ENCODE measurements around the gene DDX59.

DDX59 gene

DNA sequence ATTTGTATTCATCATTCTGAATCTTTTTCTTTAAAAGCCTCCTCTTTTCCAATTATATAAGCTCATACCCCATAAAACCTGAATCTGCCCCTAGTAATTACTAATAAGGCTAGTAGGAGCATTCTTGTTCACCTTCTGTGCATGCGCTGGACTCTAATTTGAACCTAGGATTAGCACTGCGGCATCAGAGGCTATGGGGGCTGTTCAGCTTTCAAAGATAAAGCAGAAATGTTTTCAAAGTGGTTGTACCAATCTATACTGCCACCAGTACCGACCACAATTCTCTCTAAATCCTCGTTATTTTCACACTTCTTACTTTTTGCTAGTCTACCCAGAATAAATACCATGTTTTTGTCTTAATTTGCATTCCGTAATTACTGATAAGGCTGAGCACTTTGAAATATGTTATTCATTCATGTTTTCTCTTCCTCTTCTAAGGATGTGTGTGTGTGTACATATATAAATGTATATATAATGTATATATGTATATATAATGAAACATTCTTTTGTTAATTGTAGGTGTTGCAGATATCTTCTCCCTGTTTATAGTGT is 1.6 kb upstream of the DDX59 start:
- in situ Hi-C loops (cut with HindIII; ENCODE audit: low sequenced_read_pairs), result no loop called here

DNA sequence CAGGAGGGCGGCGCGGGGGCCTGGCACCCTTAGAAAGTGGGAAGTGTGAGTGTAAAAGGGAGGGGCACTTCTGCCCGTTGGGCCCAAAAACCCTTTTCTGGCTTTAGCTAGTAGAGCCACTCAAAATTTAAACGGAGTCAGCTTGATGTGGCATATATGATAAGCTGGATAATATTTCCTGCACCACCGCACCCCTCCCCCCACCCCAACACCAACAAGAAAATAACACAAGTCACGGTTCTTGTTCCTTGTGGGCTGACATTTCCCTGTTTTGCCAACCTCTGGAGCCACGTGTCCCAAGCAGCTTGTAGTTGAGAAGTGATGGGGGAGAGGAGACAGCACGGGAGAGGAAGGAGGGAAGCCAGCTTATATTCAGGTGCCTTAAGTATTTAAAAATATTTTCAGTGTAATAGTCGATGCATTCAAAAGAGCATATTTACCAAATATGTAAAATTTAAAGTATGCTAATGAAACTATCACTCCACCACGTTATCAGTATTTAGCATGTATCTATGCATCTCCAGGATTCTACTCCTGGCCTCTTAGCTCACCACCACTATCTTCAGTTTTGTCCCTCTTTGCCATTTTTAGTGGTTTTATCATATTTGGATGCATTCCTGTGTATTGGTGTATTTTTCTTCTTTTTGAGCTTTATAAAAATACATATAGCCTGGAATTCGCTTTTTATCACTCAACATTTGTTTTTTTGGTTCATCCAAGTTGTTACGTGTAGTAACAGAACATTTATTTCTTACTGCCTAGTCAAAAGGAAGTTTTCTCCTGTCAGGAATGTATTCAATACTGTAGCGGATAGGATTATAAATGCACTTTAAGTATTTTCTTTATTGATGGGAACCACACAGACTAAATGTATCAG is 773 bp upstream of the DDX59 start:
- in situ Hi-C loops (cut with HindIII; ENCODE audit: low sequenced_read_pairs), result no loop called here

DNA sequence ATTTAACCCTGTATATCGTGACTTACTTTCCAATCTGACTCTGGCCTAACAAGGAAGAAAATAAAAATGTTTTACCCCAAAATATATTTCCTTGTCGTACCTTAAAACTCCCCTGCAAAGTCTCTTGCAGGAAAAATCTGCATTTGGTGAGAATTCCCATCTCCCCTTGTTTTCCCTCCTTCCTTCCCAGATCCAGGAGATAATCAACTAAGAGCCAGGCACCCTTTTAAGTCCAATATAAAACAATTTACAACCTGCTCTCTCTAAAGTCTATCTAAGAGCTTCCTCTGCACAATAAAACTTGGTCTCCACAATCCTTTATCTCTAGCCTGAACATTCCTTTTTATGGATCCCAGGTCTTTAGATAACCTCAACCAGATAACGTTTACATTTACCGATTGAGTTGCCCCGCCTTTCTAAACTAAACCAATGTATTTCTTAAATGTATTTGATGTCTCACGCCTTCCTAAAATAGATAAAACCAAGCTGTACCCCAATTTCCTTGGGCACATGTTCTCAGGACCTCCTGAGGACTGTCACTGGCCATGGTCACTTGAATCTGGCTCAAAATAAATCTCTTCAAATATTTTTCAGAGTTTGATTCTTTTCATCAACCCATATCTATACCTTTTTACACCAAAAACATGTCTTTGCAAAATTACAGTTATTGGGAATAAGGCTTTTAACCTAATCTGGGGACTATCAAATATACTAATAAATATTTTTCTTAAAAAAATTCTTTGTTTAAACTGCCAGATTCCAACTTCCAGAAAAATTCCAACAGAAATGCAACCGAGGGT is 993 bp downstream of the DDX59 start:
- in situ Hi-C loops (cut with HindIII; ENCODE audit: low sequenced_read_pairs), result no loop called here

DNA sequence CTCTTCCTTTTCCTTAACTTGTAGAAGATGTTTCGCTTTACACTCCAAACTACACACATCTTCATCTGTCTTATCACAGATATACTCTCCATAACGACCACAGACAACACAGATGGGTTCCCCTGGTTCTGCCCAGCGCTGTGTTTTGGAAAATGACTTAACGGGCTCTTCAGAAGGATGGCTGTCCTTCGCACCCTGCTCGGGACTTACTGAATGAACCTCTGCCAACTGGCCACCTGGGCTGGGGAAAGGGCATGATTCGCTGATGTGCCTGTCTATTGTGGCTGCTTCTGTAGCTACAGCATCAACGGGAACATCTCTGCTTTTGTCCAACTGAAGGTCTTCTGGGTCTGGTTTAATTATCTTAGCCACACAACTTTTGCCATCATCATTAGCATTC is 3.4 kb downstream of the DDX59 start:
- in situ Hi-C loops (cut with HindIII; ENCODE audit: low sequenced_read_pairs), result no loop called here

DNA sequence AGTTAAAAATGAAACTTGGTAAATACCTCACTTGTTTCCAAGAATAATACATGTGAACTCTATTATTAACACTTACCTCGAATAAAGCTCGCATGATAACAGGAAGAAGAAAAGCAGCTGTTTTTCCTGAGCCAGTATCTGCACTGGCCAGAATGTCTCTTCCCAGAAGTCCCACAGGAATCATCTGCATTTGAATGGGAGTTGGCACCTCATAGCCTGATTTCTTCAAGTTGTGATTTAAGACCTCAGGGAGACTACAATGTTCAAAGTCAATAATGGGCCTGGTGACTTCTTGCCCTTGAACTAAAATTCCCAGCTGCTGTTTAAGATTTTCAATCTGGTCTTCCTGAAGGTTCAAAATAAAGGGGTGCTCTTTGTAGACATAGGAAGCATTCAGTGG is 3.8 kb downstream of the DDX59 start:
- in situ Hi-C loops (cut with HindIII; ENCODE audit: low sequenced_read_pairs), result no loop called here

DNA sequence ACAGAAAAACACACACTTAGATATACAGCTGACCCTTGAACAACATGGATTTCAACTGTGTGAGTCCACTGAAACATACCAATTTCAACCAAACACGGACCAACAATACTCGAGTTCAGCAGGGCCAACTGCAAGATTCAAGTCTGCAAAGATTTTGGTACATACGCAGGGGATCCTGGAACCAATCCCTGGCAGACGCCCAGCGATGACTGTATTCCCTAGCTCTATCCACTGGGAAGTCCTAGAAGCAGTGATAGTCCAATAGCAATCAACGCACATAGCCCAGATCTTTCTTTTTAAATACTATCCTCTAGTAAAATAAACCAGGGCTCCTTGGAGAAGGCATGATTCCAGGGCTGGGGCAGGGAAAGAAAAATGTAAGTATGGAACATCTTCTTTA is 9.0 kb downstream of the DDX59 start:
- in situ Hi-C loops (cut with HindIII; ENCODE audit: low sequenced_read_pairs), result no loop called here

DNA sequence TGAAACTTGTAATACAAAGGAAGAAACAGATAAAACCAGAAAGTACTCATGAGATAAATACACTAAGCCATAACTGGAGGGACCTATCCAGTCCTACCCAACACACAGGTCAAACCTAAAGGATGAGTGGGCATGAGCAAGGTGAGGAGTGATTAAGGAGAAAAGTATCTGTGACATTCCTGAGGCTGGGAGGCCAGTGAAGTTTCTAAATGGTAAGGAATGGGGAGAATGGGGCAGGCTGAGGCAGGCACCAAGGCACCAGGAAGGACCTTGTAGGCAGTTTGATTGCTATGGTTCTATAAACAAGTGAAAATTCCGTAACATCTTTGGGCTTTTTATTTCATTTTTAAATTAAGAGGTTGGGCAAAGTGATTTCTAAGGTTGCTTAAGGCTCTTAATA is 10.4 kb downstream of the DDX59 start:
- in situ Hi-C loops (cut with HindIII; ENCODE audit: low sequenced_read_pairs), result no loop called here

DNA sequence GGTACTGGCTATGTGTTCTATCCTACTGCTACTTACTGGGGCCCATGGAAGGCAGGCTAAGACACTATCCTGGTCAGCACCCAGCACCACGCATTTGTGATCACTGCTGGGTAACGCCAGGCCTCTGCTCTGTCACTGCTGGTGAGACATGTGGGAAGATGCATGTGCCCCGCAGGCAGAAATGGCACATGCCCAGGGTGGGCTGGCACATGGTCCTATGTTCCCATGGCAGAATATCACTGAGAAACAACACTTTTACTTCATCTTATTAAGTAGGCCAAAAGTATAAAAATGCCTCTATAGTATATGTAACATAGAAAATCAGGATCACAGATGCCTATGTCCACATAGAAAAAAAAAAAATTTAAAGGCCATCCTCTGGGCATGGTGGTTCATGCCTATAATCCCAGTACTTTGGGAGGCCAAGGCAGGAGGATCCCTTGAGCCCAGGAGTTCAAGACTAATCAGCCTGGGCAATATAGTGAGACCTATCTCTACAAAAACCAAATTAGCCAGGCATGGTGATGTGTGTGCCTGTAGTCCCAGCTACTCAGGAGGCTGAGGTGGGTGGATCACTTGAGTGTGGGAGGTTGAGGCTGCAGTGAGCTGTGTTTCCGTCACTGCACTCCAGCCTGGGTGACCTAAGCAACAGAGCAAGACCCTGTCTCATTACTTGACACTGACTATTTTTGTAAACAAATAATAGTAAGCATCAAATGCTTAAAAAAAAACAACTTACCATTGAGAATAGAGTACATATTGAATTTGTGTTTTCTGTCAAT is 11.5 kb downstream of the DDX59 start:
- in situ Hi-C loops (cut with HindIII; ENCODE audit: low sequenced_read_pairs), result no loop called here

DNA sequence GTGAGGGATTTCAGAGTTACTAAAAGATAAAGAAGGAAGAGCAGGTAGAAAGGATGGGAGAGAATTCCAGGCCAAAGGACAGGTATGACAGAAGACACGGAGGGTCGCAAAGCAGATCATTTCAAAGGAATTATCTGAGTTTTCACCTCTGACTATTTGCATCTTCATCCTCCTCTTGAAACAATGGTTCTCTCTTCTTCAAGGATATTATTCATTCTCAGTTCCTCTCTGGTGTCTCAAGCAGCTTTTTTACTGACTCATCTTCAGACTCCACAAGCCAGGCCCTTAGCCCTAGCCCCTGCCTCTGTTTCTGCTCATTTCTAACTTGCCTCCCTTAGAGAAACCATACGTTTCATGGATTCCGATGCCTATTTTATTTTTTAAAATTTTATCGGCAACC is 15.0 kb downstream of the DDX59 start:
- in situ Hi-C loops (cut with HindIII; ENCODE audit: low sequenced_read_pairs), result no loop called here

DNA sequence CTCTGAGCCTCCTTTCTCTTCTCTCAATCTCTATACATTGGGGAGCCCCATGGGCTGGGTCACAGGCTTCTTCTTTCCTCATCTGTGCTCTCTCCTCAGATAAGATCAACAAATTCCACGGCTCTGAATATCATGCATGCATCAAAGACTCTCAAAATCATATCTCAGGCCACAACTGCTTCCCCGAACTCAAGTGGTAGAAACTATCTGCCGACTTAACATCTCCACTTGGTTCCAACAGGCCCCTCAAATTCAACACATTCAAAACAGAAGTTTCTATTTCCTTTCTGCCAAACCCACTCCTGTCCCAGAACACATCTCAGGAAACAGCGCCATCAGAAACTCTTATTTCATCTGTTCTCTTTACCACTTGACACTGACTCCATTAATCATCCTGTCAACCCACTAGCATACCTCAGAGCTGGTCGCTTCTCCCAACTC is 16.7 kb downstream of the DDX59 start:
- in situ Hi-C loops (cut with HindIII; ENCODE audit: low sequenced_read_pairs), result no loop called here

DNA sequence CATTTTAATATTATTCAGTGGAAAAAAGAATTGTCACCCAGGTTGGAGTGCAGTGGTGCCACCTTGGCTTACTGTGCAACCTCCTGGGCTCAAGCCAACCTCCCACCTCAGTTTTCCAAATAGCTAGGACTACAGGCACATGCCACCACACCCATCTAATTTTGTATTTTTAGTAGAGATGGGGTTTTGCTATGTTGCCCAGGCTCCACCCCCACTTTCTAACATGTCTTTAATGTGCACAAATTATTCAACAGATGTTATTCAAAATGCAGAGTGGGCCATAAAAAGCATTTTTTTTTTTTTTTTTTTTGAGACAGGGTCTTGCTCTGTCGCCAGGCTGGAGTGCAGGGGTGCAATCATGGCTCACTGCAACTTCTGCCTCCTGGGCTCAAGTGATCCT is 17.3 kb downstream of the DDX59 start:
- in situ Hi-C loops (cut with HindIII; ENCODE audit: low sequenced_read_pairs), result no loop called here

DNA sequence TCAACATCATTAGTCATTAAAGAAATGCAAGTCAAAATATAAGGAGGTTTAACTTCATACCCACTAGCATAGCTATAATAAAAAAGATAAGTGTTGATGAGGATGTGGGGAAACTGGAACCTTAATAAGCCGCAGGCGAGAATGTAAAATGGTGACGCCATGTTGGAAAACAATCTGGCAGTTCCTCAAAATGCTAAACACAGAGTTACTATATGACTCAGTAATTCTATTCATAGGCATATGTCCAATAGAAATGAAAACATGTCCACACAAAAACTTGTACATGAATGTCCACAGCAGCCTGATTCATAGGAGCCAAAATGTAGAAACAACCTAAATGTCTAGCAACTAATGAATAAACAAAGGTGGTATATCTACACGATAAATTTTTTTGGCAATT is 23.2 kb downstream of the DDX59 start:
- in situ Hi-C loops (cut with HindIII; ENCODE audit: low sequenced_read_pairs), result no loop called here

DNA sequence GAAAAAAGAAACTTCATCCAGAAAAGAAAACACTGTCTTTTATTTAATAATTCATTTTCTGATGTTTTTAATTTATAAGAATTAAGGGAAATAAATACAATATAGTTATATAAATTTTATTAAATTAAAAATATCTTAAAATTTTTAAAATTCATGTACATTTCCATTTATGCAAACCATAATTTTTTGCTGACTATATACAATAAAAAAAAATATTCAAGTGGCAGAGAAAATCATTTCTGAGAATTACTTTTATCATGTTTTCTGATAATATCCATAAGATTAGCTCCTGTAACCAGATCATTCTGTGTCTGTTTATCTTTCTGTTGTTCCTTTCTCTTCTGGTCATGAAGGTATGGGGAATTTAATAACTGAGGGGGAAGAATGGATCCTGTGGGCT is 25.7 kb downstream of the DDX59 start:
- in situ Hi-C loops (cut with HindIII; ENCODE audit: low sequenced_read_pairs), result no loop called here

DNA sequence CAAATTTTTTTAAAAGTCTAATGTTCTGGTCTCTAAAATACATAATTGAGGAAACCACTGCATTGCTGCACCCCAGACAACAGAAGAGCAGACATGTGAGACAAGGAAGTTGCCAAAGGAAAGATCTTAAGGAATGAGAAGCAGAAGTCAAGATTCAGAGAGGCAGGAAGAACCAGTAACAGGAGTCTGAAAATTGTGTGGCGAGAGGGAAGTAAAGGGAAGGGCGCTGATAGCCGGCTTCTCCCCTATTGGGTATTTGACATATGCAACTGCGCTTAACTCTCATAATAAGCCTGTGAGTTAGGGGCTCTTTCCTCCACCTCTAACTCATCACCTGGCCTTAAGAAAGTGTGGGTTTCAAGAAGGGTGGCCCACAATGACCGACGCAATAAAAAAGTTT is 27.2 kb downstream of the DDX59 start:
- in situ Hi-C loops (cut with HindIII; ENCODE audit: low sequenced_read_pairs), result no loop called here

DNA sequence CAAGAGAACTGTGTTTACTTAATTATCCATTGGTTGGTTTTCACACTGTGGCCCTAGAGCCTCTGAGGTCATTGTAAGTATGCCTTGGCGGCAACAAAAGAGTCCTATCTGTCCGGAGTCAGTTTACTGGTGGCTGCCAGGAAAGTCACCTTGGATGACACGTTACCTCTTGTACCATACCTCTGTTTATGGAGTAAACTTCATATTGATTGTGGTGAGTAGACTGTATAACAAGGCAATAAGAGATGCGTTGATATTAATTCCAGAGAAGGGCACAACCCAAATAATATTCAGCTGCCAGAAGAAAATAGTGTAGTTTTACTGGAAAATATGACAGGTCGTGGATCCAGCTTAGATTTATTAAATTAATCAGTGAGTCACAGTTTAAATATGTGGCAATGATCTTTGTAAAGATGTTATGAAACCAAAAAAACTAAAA is 28.7 kb downstream of the DDX59 start:
- in situ Hi-C loops (cut with HindIII; ENCODE audit: low sequenced_read_pairs), result no loop called here

DNA sequence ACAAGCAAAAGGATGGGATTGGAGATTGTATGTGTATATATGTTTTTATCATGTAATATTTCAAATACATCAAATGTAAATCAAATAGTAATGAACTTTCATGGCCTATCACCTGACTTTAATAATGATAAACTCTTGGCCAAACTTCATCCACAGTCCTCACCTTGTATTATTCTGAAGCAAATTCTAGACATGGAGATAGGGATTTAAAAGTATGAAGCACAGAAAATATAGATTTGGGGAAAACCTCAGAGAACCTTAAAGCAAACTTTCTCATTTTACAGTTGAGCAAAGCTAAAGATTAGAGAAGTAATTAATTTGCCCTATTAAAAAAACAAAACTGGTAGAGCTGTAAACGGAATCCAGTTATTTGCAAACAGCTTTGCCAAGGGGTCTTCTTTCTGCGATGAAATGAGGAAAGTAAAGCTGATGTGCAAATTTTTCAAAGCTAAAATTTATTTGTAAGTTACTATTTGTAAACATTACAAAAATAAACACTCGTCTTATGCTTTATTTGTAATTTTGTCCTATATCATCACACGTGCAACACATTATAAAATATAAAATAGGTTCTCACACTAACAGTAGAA is 29.2 kb downstream of the DDX59 start:
- in situ Hi-C loops (cut with HindIII; ENCODE audit: low sequenced_read_pairs), result no loop called here

DNA sequence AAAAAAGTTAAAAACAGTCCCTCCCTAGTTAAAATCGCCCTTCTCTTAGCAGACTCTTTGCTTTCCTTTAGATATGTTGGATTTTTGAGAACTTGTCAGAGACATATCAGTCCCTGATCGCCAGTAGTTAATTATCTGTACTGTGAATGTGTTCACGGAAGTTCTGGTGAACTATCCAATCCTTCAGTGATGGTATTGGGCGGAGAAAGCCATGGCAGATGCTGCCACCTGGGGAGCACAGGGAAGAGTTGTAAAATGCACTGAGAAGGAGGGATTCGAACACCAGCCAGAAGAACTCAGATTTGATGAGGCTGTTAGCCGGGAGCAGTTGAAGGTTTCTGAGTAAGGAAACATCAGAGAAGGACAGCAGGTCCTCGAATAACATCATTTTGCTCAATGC is 31.6 kb downstream of the DDX59 start:
- in situ Hi-C loops (cut with HindIII; ENCODE audit: low sequenced_read_pairs), result no loop called here

DNA sequence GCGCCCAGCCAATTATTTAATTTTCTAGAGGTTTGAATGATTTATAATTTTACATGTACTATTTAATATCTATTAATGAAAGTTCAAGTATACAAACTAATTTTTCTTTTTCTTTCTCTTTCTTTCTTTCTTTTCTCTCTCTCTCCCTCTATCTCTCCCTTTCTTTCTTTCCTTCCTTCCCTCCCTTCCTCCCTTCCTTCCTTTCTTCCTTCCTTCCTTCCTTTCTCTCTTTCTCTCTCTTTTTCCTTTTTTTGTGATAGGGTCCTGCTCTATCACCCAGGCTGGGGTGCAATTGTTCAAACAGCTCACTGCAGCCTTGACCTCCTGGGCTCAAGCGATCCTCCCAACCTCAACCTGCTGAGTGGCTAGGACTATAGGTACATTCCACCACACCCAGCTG is 33.0 kb downstream of the DDX59 start:
- in situ Hi-C loops (cut with HindIII; ENCODE audit: low sequenced_read_pairs), result no loop called here

DNA sequence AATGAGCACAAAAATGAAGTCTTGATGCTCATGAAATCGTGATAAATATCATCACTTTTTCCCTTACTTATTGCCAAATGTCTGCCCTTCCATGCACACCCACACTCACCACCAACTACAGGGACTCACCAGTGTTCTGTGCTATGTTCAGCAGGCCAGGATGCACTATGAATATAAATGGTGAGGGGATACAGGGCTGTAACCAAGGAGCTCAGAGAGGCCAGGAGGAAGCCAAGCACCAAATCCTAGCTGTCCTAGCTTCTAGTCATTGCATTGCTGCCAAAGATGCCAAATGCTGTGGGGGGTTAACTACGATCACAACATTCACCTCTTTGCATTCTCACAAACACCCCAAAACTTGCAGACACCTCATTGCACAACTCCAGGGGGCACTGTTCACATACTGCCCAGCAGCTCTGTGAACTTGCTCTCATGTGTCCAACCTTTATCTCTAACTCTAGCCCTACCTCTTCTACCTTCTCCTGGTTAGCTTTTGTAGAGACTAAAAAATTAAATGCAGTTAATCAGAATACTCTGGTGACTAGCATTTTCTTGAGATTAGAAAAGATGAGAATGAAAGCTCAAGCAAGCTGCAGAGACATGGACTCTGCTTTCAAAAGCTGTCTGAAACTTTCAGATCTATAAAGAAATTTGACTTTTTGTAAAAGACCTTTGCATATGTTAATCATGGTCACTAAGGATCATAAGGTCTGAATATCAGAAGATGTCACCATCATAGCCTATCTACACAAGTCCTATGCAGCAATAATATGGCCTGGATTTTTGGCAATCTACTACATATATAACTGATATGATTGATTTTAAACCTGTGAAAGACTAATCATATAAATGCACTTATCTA is 35.2 kb downstream of the DDX59 start:
- in situ Hi-C loops (cut with HindIII; ENCODE audit: low sequenced_read_pairs), result no loop called here

DNA sequence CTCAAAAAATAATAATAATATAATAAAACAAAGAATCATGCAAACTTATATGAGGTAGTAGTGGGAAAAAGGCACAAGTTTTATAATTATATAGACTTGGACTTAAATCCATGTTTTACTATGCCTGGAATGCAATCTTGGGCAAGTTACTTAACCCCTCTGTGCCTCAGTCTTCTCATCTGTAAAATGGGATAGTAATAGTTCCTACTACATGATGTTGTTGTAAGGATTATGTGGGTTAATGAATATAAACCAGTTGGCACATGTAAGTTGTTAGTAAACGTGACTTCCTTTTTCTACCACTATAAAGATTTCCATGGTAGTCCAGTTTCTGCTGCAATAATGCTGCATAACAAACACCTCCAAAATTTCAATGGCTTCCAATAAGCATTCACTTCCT is 38.3 kb downstream of the DDX59 start:
- in situ Hi-C loops (cut with HindIII; ENCODE audit: low sequenced_read_pairs), result no loop called here

Measured in DLD1 (cell line).